GM23248 (cell line): ENCODE data around the gene VSTM2B.

Experiments used
- EZH2 ChIP-seq: fragments of 200-600 bp; sonication (generic); IDR thresholded peaks from 2 replicates; pipeline ENCODE4 v1.6.1; 2018; ENCODE audit warnings: antibody characterized with exemption, mild to moderate bottlenecking; ENCODE audit not compliant: insufficient read depth, poor library complexity, severe bottlenecking
- EZH2phosphoT487 ChIP-seq: fragments of 200-600 bp; sonication (generic); IDR thresholded peaks from 2 replicates; pipeline ENCODE4 v1.6.1; 2018; ENCODE audit warnings: antibody characterized with exemption, moderate library complexity, mild to moderate bottlenecking, low read depth; ENCODE audit not compliant: insufficient read depth

GRCh38 chr19:29546583-29547190 lies 20.9 kb downstream of the VSTM2B start:
- no peak for TF ChIP-seq EZH2phosphoT487
- no peak for TF ChIP-seq EZH2
